GM12891 (cell line): ENCODE results near the gene ARL8B.

Source experiments
- POLR2AphosphoS5 ChIP-seq: IDR thresholded peaks from 2 replicates; pipeline ENCODE4 v1.6.1; 2011; ENCODE audit warnings: low read depth, low read length, control low read depth
- TAF1 ChIP-seq: IDR thresholded peaks from 2 replicates; pipeline ENCODE4 v1.6.1; 2011; ENCODE audit warnings: low read depth, low read length, control low read depth

- TF ChIP-seq TAF1, result no peak
- no peak for TF ChIP-seq POLR2AphosphoS5
Observed at GRCh38 chr3:5160321-5160720, 38.2 kb downstream of the ARL8B start.
